Bronchial epithelial cell (primary cell): ENCODE data around the gene CCDC34. TPM values are rescaled to one million over a fixed set of nuclear protein-coding genes. Genes with fewer than 3 reads are reported as not detected.

Experiments used
- DNase-seq: peaks from one replicate; pipeline ENCODE4 v3.0.0-alpha.2; 2010; ENCODE audit warnings: low read depth
- FAIRE-seq: peaks from 2 replicates; lab custom pipeline; 2011; peaks lifted over from hg19 to GRCh38; lab: Jason Lieb, UNC
- H3K27me3 ChIP-seq: 2 replicates; pipeline ENCODE4 v1.5.1; 2011; ENCODE audit warnings: low read length; ENCODE audit not compliant: control insufficient read depth, insufficient read depth
- H3K36me3 ChIP-seq: 2 replicates; pipeline ENCODE4 v1.5.1; 2011; ENCODE audit warnings: low read length; ENCODE audit not compliant: control insufficient read depth, insufficient read depth
- H3K4me3 ChIP-seq: 2 replicates; pipeline ENCODE4 v1.5.1; 2011; ENCODE audit warnings: mild to moderate bottlenecking, low read depth, low read length, control low read depth
- CTCF ChIP-seq: IDR thresholded peaks from 2 replicates; pipeline ENCODE4 v1.5.1; 2011; ENCODE audit warnings: mild to moderate bottlenecking, moderate library complexity, low read length, control low read depth, inconsistent platforms; ENCODE audit not compliant: insufficient read depth, severe bottlenecking
- total RNA-seq: library from RNA; depleted of rRNA; stranded (reverse); fragments of >200 nt; gene quantifications from 2 replicates; pipeline ENCODE4 v1.2.1, GENCODE V29; 2014

CCDC34 gene
- total RNA-seq, 1 donor from 2014 or later, result 1.3 TPM

GRCh38 chr11:27319072-27319471, 43.9 kb downstream of the CCDC34 start:
- no peak for TF ChIP-seq CTCF
- no peak for FAIRE-seq
- peak; percentile 71 for DNase-seq
- no peaks in the 10 kb centered on the region for H3K36me3 ChIP-seq
- no peak overlapping the region for H3K4me3 ChIP-seq
- H3K27me3 ChIP-seq, result no peaks in the 10 kb centered on the region

GRCh38 chr11:27317751-27318150, 45.3 kb downstream of the CCDC34 start:
- H3K36me3 ChIP-seq, result no peaks in the 10 kb centered on the region
- no peak overlapping the region for H3K4me3 ChIP-seq
- H3K27me3 ChIP-seq, result no peaks in the 10 kb centered on the region
- FAIRE-seq (no peak), DNase-seq (peak; percentile 67)
- TF ChIP-seq CTCF, result no peak

GRCh38 chr11:27315836-27316235, 47.2 kb downstream of the CCDC34 start:
- DNase-seq, result no peak
- H3K4me3 ChIP-seq, result no peak overlapping the region
- TF ChIP-seq CTCF, result no peak
- FAIRE-seq, result no peak
- no peaks in the 10 kb centered on the region for H3K27me3 ChIP-seq
- H3K36me3 ChIP-seq, result no peaks in the 10 kb centered on the region

- no peak for TF ChIP-seq CTCF
- Histone ChIP-seq H3K4me3 (no peak overlapping the region), H3K27me3 (no peaks in the 10 kb centered on the region), H3K36me3 (no peaks in the 10 kb centered on the region)
- no peak for FAIRE-seq
- DNase-seq, result no peak
These were observed 49.7 kb downstream of the CCDC34 start for GRCh38 chr11:27313157-27313821.

GRCh38 chr11:27312110-27312509, 50.9 kb downstream of the CCDC34 start:
- TF ChIP-seq CTCF, result no peak

GRCh38 chr11:27310707-27311106, 52.3 kb downstream of the CCDC34 start:
- DNase-seq (no peak), FAIRE-seq (no peak)
- TF ChIP-seq CTCF, result no peak
- H3K4me3 ChIP-seq, result no peak overlapping the region
- H3K36me3 ChIP-seq, result no peaks in the 10 kb centered on the region
- H3K27me3 ChIP-seq, result no peaks in the 10 kb centered on the region

More at GRCh38 chr11:27312110-27312509, 50.9 kb downstream of the CCDC34 start:
- DNase-seq (peak; percentile 7), FAIRE-seq (no peak)
- H3K4me3 ChIP-seq, result no peak overlapping the region
- H3K36me3 ChIP-seq, result no peaks in the 10 kb centered on the region
- no peaks in the 10 kb centered on the region for H3K27me3 ChIP-seq
